Mesothelial cell of epicardium (in vitro differentiated cells): ENCODE measurements around the gene ZNF892. TPM values are rescaled to one million over a fixed set of nuclear protein-coding genes. Genes with fewer than 3 reads are reported as not detected.
"Not testable (repeated sequence)": the region's sequence is repeated elsewhere in the genome, so short reads cannot be mapped to it uniquely, and the experiment has no call there.

Experiments
- DNase-seq, 2 experiments: peaks; one replicate each; pipeline ENCODE4 v3.0.0; 2021; ENCODE audit warnings: low spot score in 2 of 2; ENCODE audit not compliant: unreplicated experiment in 2 of 2
- H3K27ac Mint-ChIP-seq: 2 replicates; pipeline ENCODE4 v1.8.0; 2021; ENCODE audit warnings: mixed read lengths
- H3K27me3 Mint-ChIP-seq: 2 replicates; pipeline ENCODE4 v1.8.0; 2021; ENCODE audit warnings: low read depth, mixed read lengths
- H3K36me3 Mint-ChIP-seq: 2 replicates; pipeline ENCODE4 v1.8.0; 2021; ENCODE audit warnings: mixed read lengths
- H3K4me1 Mint-ChIP-seq: 2 replicates; pipeline ENCODE4 v1.8.0; 2021; ENCODE audit warnings: mixed read lengths
- H3K4me3 Mint-ChIP-seq: 2 replicates; pipeline ENCODE4 v1.8.0; 2021; ENCODE audit warnings: mild to moderate bottlenecking, moderate library complexity, mixed read lengths
- H3K9me3 Mint-ChIP-seq: 2 replicates; pipeline ENCODE4 v1.8.0; 2021; ENCODE audit warnings: mixed read lengths
- CTCF ChIP-seq: fragments of 200-600 bp; sonication (generic); IDR thresholded peaks from one replicate; pipeline ENCODE4 v1.5.0; 2021; ENCODE audit warnings: antibody characterized with exemption; ENCODE audit not compliant: unreplicated experiment
- total RNA-seq: library from RNA; stranded (reverse); gene quantifications from 3 replicates; pipeline ENCODE4 v1.2.1, GENCODE V29; 2021

ZNF892 gene
- total RNA-seq, 1 donor from 2014 or later: 17.0 TPM

GRCh38 chr2:95240556-95240955 lies 33.2 kb downstream of the ZNF892 start:
- H3K27me3 Mint-ChIP-seq: no peaks in the 10 kb centered on the region
- TF ChIP-seq CTCF: no peak
- no peaks in the 10 kb centered on the region for H3K4me1 Mint-ChIP-seq
- peaks cover 13% of the 10 kb centered on the region for H3K36me3 Mint-ChIP-seq
- peaks cover 62% of the 10 kb centered on the region for H3K9me3 Mint-ChIP-seq
- H3K4me3 Mint-ChIP-seq: no peak overlapping the region
- no peak overlapping the region for H3K27ac Mint-ChIP-seq
- no peak for DNase-seq

GRCh38 chr2:95242084-95242483 lies 34.8 kb downstream of the ZNF892 start:
- H3K4me3 Mint-ChIP-seq, H3K27me3 Mint-ChIP-seq, H3K27ac Mint-ChIP-seq, H3K4me1 Mint-ChIP-seq, DNase-seq: not testable (repeated sequence)
- peaks cover 13% of the 10 kb centered on the region for H3K36me3 Mint-ChIP-seq
- H3K9me3 Mint-ChIP-seq: peaks cover 67% of the 10 kb centered on the region

Other genes with a start within 250 kb of the ZNF892 start
- not detected in 3 replicates for gene MAL, start 181.8 kb upstream of the ZNF892 start, total RNA-seq
- 45.2 to 47.6 TPM (median 45.8 TPM) in 3 replicates for gene MRPS5, start 85.7 kb upstream of the ZNF892 start, total RNA-seq
- gene ZNF514, start 47.7 kb upstream of the ZNF892 start, total RNA-seq: 36.4 to 38.0 TPM (median 37.5 TPM) in 3 replicates
- gene ZNF2, start 41.7 kb upstream of the ZNF892 start, total RNA-seq: 5.9 to 6.2 TPM (median 6.2 TPM) in 3 replicates
- 20.3 to 23.5 TPM (median 22.1 TPM) in 3 replicates for gene PROM2, start 66.9 kb downstream of the ZNF892 start, total RNA-seq
- gene KCNIP3, start 89.8 kb downstream of the ZNF892 start, total RNA-seq: 8.3 to 9.2 TPM (median 8.3 TPM) in 3 replicates
- gene FAHD2A, start 195.2 kb downstream of the ZNF892 start, total RNA-seq: 43.3 to 45.2 TPM (median 43.5 TPM) in 3 replicates